ENCODE measurements around the gene WHAMM.
"Not testable (repeated sequence)": the region's sequence is repeated elsewhere in the genome, so short reads cannot be mapped to it uniquely, and the experiment has no call there.

WHAMM gene

GRCh38 chr15:82858932-82859331 lies 49.5 kb downstream of the WHAMM start:
- no peaks in the 10 kb centered on the region for H3K36me3 ChIP-seq (ENCODE audit: insufficient read depth, insufficient read length, low read length)
- peaks cover 4% of the 10 kb centered on the region; the same call in 1 of the 2 replicates for H3K9me3 ChIP-seq (ENCODE audit: insufficient read depth, low read length)
- no peak for DNase-seq (ENCODE audit: low read depth, low spot score)
- H3K4me3 ChIP-seq (ENCODE audit: insufficient read length, low read depth), result no peak overlapping the region
- TF ChIP-seq YY1 (IDR thresholded peaks at IDR 0.05; ENCODE audit: insufficient read depth, insufficient read length), result no peak
- no peak for TF ChIP-seq SUZ12 (IDR thresholded peaks at IDR 0.05; ENCODE audit: extremely low read depth, insufficient read depth, insufficient read length)
- no peak for TF ChIP-seq ZNF274 (IDR thresholded peaks at IDR 0.05; ENCODE audit: low read depth, low read length)
- H3K4me1 ChIP-seq (ENCODE audit: insufficient read depth, insufficient read length), result no peaks in the 10 kb centered on the region
- no peaks in the 10 kb centered on the region for H3K27me3 ChIP-seq (ENCODE audit: insufficient read depth, insufficient read length)
- H3K9ac ChIP-seq (ENCODE audit: insufficient read length, low read depth), result no peak overlapping the region

GRCh38 chr15:82862886-82863285 lies 53.5 kb downstream of the WHAMM start:
- no peaks in the 10 kb centered on the region for H3K4me1 ChIP-seq (ENCODE audit: insufficient read depth, insufficient read length)
- no peak for DNase-seq (ENCODE audit: low read depth, low spot score)
- no peak overlapping the region for H3K4me3 ChIP-seq (ENCODE audit: insufficient read length, low read depth)
- H3K36me3 ChIP-seq (ENCODE audit: insufficient read depth, insufficient read length, low read length), result no peaks in the 10 kb centered on the region
- H3K9me3 ChIP-seq (ENCODE audit: insufficient read depth, low read length), result peaks cover 20% of the 10 kb centered on the region; the same call in 1 of the 2 replicates
- TF ChIP-seq SUZ12 (IDR thresholded peaks at IDR 0.05; ENCODE audit: extremely low read depth, insufficient read depth, insufficient read length) (no peak), YY1 (IDR thresholded peaks at IDR 0.05; ENCODE audit: insufficient read depth, insufficient read length) (no peak), ZNF274 (IDR thresholded peaks at IDR 0.05; ENCODE audit: low read depth, low read length) (no peak)
- no peaks in the 10 kb centered on the region for H3K27me3 ChIP-seq (ENCODE audit: insufficient read depth, insufficient read length)
- H3K9ac ChIP-seq (ENCODE audit: insufficient read length, low read depth), result no peak overlapping the region

DNA sequence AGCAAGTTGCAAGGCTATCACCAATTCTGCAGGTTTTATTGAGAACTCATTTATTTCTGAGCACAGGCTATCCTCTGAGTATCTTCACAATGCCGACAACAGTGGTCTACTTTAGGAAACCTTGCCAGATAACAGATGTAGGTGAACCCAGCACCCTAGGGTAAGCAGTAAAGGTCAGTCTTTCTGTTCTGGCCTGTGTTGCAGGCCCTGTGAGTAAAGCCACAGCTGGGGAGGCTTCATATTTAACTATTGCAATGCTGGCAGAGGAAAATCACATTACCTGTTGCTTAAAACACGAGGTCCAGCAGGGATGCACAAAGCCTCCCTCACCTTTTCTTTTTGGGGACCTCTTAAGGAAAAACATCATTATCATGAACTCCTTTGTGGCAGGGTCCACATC lies 55.5 kb downstream of the WHAMM start:
- no peak overlapping the region for H3K4me3 ChIP-seq (ENCODE audit: insufficient read length, low read depth)
- TF ChIP-seq ZNF274 (IDR thresholded peaks at IDR 0.05; ENCODE audit: low read depth, low read length) (no peak), SUZ12 (IDR thresholded peaks at IDR 0.05; ENCODE audit: extremely low read depth, insufficient read depth, insufficient read length) (no peak), YY1 (IDR thresholded peaks at IDR 0.05; ENCODE audit: insufficient read depth, insufficient read length) (no peak)

GRCh38 chr15:82865581-82865980 lies 56.2 kb downstream of the WHAMM start:
- not testable (repeated sequence) for H3K4me3 ChIP-seq (ENCODE audit: insufficient read length, low read depth); H3K36me3 ChIP-seq (ENCODE audit: insufficient read depth, insufficient read length, low read length); H3K4me1 ChIP-seq (ENCODE audit: insufficient read depth, insufficient read length); H3K9ac ChIP-seq (ENCODE audit: insufficient read length, low read depth); DNase-seq (ENCODE audit: low read depth, low spot score); H3K27me3 ChIP-seq (ENCODE audit: insufficient read depth, insufficient read length)
- H3K9me3 ChIP-seq (ENCODE audit: insufficient read depth, low read length), result peaks cover 20% of the 10 kb centered on the region; the same call in 1 of the 2 replicates

More for the DNA sequence above, 55.5 kb downstream of the WHAMM start:
- H3K9me3 ChIP-seq (ENCODE audit: insufficient read depth, low read length), result peaks cover 20% of the 10 kb centered on the region; the same call in 1 of the 2 replicates
- no peak overlapping the region for H3K9ac ChIP-seq (ENCODE audit: insufficient read length, low read depth)
- H3K27me3 ChIP-seq (ENCODE audit: insufficient read depth, insufficient read length), result no peaks in the 10 kb centered on the region
- no peaks in the 10 kb centered on the region for H3K36me3 ChIP-seq (ENCODE audit: insufficient read depth, insufficient read length, low read length)
- no peak for DNase-seq (ENCODE audit: low read depth, low spot score)
- H3K4me1 ChIP-seq (ENCODE audit: insufficient read depth, insufficient read length), result no peaks in the 10 kb centered on the region

DNA sequence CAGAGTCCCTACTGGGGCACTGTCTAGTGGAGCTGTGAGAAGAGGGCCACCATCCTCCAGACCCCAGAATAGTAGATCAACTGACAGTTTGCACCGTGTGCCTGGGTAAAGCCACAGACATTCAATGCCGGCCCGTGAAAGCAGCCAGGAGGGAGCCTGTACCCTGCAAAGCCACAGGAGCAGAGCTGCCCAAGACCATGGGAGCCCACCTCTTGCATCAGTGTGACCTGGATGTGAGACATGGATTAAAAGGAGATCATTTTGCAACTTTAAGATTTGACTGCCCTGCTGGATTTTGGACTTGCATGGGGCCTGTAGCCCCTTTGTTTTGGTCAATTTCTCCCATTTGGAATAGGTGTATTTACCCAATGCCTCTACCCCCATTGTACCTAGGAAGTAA lies 56.6 kb downstream of the WHAMM start:
- DNase-seq (ENCODE audit: low read depth, low spot score); H3K27me3 ChIP-seq (ENCODE audit: insufficient read depth, insufficient read length); H3K9ac ChIP-seq (ENCODE audit: insufficient read length, low read depth); H3K36me3 ChIP-seq (ENCODE audit: insufficient read depth, insufficient read length, low read length); H3K4me3 ChIP-seq (ENCODE audit: insufficient read length, low read depth); H3K4me1 ChIP-seq (ENCODE audit: insufficient read depth, insufficient read length): not testable (repeated sequence)
- peaks cover 20% of the 10 kb centered on the region; the same call in 1 of the 2 replicates for H3K9me3 ChIP-seq (ENCODE audit: insufficient read depth, low read length)

DNA sequence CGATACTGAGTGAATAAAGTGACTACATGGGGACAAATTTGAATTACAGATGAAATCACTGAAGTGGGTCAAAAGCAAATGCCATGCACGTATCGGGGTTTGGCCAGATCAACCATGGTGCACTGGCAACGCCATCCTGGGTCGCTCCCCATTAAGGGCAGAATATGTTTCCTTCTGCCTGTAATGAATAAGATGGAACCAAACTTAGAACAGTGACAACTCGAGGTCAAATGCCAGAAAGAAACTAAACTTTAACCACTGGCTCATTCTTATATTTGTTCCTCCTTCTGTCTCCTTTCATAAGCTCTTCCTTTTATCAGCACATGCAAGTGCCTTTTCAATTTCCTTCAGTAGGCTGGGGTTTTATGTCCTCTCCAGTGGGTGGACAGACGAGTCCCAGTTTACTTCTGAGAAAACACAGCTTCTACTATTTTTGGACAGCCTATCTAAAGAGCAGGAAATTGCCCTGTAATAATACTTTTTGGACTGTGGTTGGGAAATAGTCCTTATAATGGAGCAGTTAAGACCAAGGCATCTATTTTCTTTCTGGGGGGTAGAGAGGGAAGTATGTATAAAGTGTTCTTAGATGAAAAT lies 61.4 kb downstream of the WHAMM start:
- H3K27me3 ChIP-seq (ENCODE audit: insufficient read depth, insufficient read length), result no peaks in the 10 kb centered on the region
- H3K4me1 ChIP-seq (ENCODE audit: insufficient read depth, insufficient read length), result no peaks in the 10 kb centered on the region
- H3K9ac ChIP-seq (ENCODE audit: insufficient read length, low read depth), result no peak overlapping the region
- DNase-seq (ENCODE audit: low read depth, low spot score), result no peak
- peaks cover 11% of the 10 kb centered on the region; the same call in 1 of the 2 replicates for H3K9me3 ChIP-seq (ENCODE audit: insufficient read depth, low read length)
- no peak overlapping the region for H3K4me3 ChIP-seq (ENCODE audit: insufficient read length, low read depth)
- H3K36me3 ChIP-seq (ENCODE audit: insufficient read depth, insufficient read length, low read length), result peaks cover 2% of the 10 kb centered on the region
- no peak for TF ChIP-seq YY1 (IDR thresholded peaks at IDR 0.05; ENCODE audit: insufficient read depth, insufficient read length)

DNA sequence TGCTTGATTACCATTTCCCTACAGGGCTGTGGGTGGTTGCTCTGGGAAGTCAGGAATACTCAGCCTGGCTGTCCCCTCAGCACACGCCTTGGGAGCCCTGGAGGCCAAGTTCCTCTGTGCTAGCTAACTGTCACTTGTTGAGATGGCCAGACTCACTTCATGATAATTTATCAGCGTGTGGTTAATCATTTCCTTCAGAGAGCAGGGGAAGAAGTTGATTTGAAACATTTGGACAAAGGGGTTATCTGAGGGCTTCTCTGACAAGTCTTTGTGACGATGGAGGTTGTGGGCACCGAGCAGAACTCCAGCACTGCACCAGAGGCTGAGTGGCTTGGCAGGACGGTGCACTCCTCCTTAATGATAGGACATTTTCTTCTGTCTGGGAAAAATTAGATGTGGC lies 61.9 kb downstream of the WHAMM start:
- Histone ChIP-seq H3K4me1 (ENCODE audit: insufficient read depth, insufficient read length) (no peaks in the 10 kb centered on the region), H3K27me3 (ENCODE audit: insufficient read depth, insufficient read length) (no peaks in the 10 kb centered on the region), H3K36me3 (ENCODE audit: insufficient read depth, insufficient read length, low read length) (peaks cover 2% of the 10 kb centered on the region), H3K9me3 (ENCODE audit: insufficient read depth, low read length) (peaks cover 6% of the 10 kb centered on the region; the same call in 1 of the 2 replicates), H3K4me3 (ENCODE audit: insufficient read length, low read depth) (no peak overlapping the region), H3K9ac (ENCODE audit: insufficient read length, low read depth) (no peak overlapping the region)
- TF ChIP-seq ZNF274 (IDR thresholded peaks at IDR 0.05; ENCODE audit: low read depth, low read length), result no peak
- no peak for TF ChIP-seq YY1 (IDR thresholded peaks at IDR 0.05; ENCODE audit: insufficient read depth, insufficient read length)
- no peak for TF ChIP-seq SUZ12 (IDR thresholded peaks at IDR 0.05; ENCODE audit: extremely low read depth, insufficient read depth, insufficient read length)
- DNase-seq (ENCODE audit: low read depth, low spot score), result no peak

All from NT2/D1 (cell line).